ENCODE data around the gene MAD1L1. TPM values are rescaled to one million over a fixed set of nuclear protein-coding genes. Genes with fewer than 3 reads are reported as not detected.
"Not testable (repeated sequence)": the region's sequence is repeated elsewhere in the genome, so short reads cannot be mapped to it uniquely, and the experiment has no call there.

Gene MAD1L1
- total RNA-seq, 1 donor from 2014 or later: 32.3 TPM

- Mint-ChIP-seq H3K9me3 (ENCODE audit: unreplicated experiment) (no peaks in the 10 kb centered on the region), H3K4me1 (ENCODE audit: low read depth, unreplicated experiment) (no peaks in the 10 kb centered on the region), H3K27ac (ENCODE audit: unreplicated experiment) (no peak overlapping the region), H3K27me3 (ENCODE audit: low read depth, unreplicated experiment) (no peaks in the 10 kb centered on the region), H3K4me3 (ENCODE audit: unreplicated experiment) (no peak overlapping the region), H3K36me3 (ENCODE audit: low read depth, unreplicated experiment) (peaks cover 3% of the 10 kb centered on the region)
- Histone ChIP-seq H3K9ac (ENCODE audit: low read length) (no peak overlapping the region), H3K4me3 (ENCODE audit: insufficient read depth, low read depth, low read length) (no peak overlapping the region), H3K27me3 (ENCODE audit: insufficient read depth, low read length) (no peaks in the 10 kb centered on the region), H3K9me3 (ENCODE audit: insufficient read depth, low read depth, low read length) (no peaks in the 10 kb centered on the region), H4K20me1 (ENCODE audit: insufficient read depth, low read length) (no peaks in the 10 kb centered on the region), H3K4me2 (ENCODE audit: low read length) (no peak overlapping the region), H3K4me1 (ENCODE audit: insufficient read depth, low read length) (no peaks in the 10 kb centered on the region), H3K79me2 (ENCODE audit: insufficient read depth, low read length) (no peaks in the 10 kb centered on the region), H3K27ac (ENCODE audit: low read depth, low read length) (no peak overlapping the region), H2AFZ (ENCODE audit: low read depth, low read length) (no peak overlapping the region), H3K36me3 (ENCODE audit: insufficient read depth, low read length) (no peaks in the 10 kb centered on the region)
- TF ChIP-seq EZH2 (IDR thresholded peaks at IDR 0.05; ENCODE audit: insufficient read depth, low read length): no peak
- TF ChIP-seq CTCF (IDR thresholded peaks at IDR 0.05; ENCODE audit: insufficient read depth, low read depth, low read length): no peak
- FAIRE-seq (no peak), DNase-seq (ENCODE audit: low read depth) (no peak)
Measured at GRCh38 chr7:1818575-1819258, 414.0 kb downstream of the MAD1L1 start.

GRCh38 chr7:1817061-1817712 is 415.6 kb downstream of the MAD1L1 start:
- Histone ChIP-seq H3K79me2 (ENCODE audit: insufficient read depth, low read length) (no peaks in the 10 kb centered on the region), H2AFZ (ENCODE audit: low read depth, low read length) (no peak overlapping the region), H3K36me3 (ENCODE audit: insufficient read depth, low read length) (no peaks in the 10 kb centered on the region), H3K9me3 (ENCODE audit: insufficient read depth, low read depth, low read length) (no peaks in the 10 kb centered on the region), H3K27ac (ENCODE audit: low read depth, low read length) (no peak overlapping the region), H3K27me3 (ENCODE audit: insufficient read depth, low read length) (no peaks in the 10 kb centered on the region), H3K4me2 (ENCODE audit: low read length) (no peak overlapping the region), H4K20me1 (ENCODE audit: insufficient read depth, low read length) (no peaks in the 10 kb centered on the region), H3K4me3 (ENCODE audit: insufficient read depth, low read depth, low read length) (no peak overlapping the region), H3K9ac (ENCODE audit: low read length) (no peak overlapping the region), H3K4me1 (ENCODE audit: insufficient read depth, low read length) (no peaks in the 10 kb centered on the region)
- Mint-ChIP-seq H3K36me3 (ENCODE audit: low read depth, unreplicated experiment) (peaks cover 3% of the 10 kb centered on the region), H3K4me1 (ENCODE audit: low read depth, unreplicated experiment) (no peaks in the 10 kb centered on the region), H3K4me3 (ENCODE audit: unreplicated experiment) (no peak overlapping the region), H3K27me3 (ENCODE audit: low read depth, unreplicated experiment) (peaks cover under 1% of the 10 kb centered on the region), H3K9me3 (ENCODE audit: unreplicated experiment) (no peaks in the 10 kb centered on the region), H3K27ac (ENCODE audit: unreplicated experiment) (no peak overlapping the region)
- TF ChIP-seq EZH2 (IDR thresholded peaks at IDR 0.05; ENCODE audit: insufficient read depth, low read length) (no peak), CTCF (IDR thresholded peaks at IDR 0.05; ENCODE audit: insufficient read depth, low read depth, low read length) (no peak)
- DNase-seq (ENCODE audit: low read depth) (no peak), FAIRE-seq (no peak)

GRCh38 chr7:1816451-1816850 is 416.3 kb downstream of the MAD1L1 start:
- not testable (repeated sequence) for H3K36me3 ChIP-seq (ENCODE audit: insufficient read depth, low read length); H3K27me3 Mint-ChIP-seq (ENCODE audit: low read depth, unreplicated experiment); H3K9ac ChIP-seq (ENCODE audit: low read length); H3K4me3 Mint-ChIP-seq (ENCODE audit: unreplicated experiment); H3K4me2 ChIP-seq (ENCODE audit: low read length); H3K4me1 ChIP-seq (ENCODE audit: insufficient read depth, low read length); H3K79me2 ChIP-seq (ENCODE audit: insufficient read depth, low read length); H3K4me1 Mint-ChIP-seq (ENCODE audit: low read depth, unreplicated experiment); H4K20me1 ChIP-seq (ENCODE audit: insufficient read depth, low read length); H3K27ac Mint-ChIP-seq (ENCODE audit: unreplicated experiment); DNase-seq (ENCODE audit: low read depth); H3K36me3 Mint-ChIP-seq (ENCODE audit: low read depth, unreplicated experiment); H3K27me3 ChIP-seq (ENCODE audit: insufficient read depth, low read length); FAIRE-seq; H2AFZ ChIP-seq (ENCODE audit: low read depth, low read length); H3K9me3 ChIP-seq (ENCODE audit: insufficient read depth, low read depth, low read length); H3K4me3 ChIP-seq (ENCODE audit: insufficient read depth, low read depth, low read length); H3K27ac ChIP-seq (ENCODE audit: low read depth, low read length); H3K9me3 Mint-ChIP-seq (ENCODE audit: unreplicated experiment)

GRCh38 chr7:1815551-1816281 is 417.0 kb downstream of the MAD1L1 start:
- not testable (repeated sequence) for H3K4me1 Mint-ChIP-seq (ENCODE audit: low read depth, unreplicated experiment); H3K27me3 Mint-ChIP-seq (ENCODE audit: low read depth, unreplicated experiment); H3K36me3 ChIP-seq (ENCODE audit: insufficient read depth, low read length); H3K27ac ChIP-seq (ENCODE audit: low read depth, low read length); H3K79me2 ChIP-seq (ENCODE audit: insufficient read depth, low read length); FAIRE-seq; H3K9ac ChIP-seq (ENCODE audit: low read length); DNase-seq (ENCODE audit: low read depth); H3K36me3 Mint-ChIP-seq (ENCODE audit: low read depth, unreplicated experiment); H3K4me2 ChIP-seq (ENCODE audit: low read length); H3K4me3 Mint-ChIP-seq (ENCODE audit: unreplicated experiment); H3K27me3 ChIP-seq (ENCODE audit: insufficient read depth, low read length); H3K9me3 ChIP-seq (ENCODE audit: insufficient read depth, low read depth, low read length); H3K4me1 ChIP-seq (ENCODE audit: insufficient read depth, low read length); H3K27ac Mint-ChIP-seq (ENCODE audit: unreplicated experiment); H3K4me3 ChIP-seq (ENCODE audit: insufficient read depth, low read depth, low read length); H3K9me3 Mint-ChIP-seq (ENCODE audit: unreplicated experiment); H4K20me1 ChIP-seq (ENCODE audit: insufficient read depth, low read length); H2AFZ ChIP-seq (ENCODE audit: low read depth, low read length)
